ENCODE data around the gene ANGPTL8.

The ANGPTL8 gene

DNA sequence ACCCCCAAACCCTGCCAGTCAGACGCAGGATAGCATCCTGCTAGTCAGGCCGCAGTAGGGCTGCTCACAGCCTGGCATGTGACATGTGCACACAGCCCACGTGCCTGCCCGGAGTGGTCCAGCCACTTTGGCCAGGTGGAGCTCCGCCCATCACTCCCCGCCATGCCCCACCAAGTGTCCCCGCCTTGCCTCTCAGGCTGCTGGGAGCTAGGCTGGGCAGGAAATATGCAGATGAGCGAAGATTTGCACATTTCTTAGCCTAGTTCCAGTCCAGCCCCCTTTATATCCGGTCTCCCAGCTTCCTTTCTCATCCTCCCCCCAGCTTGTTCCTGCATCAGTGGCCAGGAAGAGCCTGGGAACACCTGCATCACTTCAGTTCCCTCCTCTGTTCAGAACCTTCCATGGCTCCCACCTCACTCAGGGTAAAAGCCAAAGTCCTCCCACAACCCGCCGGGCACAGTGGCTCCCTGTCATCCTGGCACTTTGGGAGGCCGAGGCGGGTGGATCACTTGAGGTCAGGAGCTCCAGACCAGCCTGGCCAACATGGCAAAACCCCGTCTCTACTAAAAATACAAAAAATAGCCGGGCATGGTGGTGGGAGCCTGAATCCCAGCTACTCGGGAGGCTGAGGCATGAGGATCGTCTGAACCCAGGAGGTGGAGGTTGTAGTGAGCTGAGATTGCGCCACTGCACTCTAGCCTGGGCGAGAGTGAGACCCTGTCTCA lies 25.2 kb downstream of the ANGPTL8 start:
- DNase-seq, result no peak

DNA sequence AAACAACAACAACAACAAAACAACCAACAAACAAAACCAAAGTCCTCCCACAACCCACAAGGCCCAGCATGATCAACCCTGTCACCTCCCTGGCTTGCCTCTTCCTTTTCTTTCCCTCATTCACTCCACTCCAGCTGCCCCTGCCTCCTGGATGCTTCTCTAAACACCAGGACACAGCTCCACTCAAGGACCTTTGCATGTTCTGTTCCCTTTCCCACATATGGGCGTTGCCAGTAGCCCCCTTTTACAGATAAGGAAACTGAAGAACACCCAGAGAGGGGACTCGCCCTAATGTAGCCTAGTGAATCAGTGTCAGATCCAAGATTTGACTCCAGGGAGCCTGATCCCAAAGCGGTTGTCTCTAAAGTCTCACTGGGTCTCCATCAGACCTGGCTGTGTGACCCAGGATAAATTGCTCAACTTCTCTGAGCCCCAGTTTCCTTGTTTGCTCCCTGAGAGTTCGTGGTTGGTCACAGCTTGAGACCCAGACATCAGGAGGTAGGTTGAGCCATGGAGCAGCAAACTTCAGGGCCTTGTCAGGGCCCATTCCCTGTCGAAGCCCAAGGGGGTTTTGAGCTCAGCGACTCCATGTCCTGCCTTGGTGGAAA lies 25.9 kb downstream of the ANGPTL8 start:
- DNase-seq, result no peak

DNA sequence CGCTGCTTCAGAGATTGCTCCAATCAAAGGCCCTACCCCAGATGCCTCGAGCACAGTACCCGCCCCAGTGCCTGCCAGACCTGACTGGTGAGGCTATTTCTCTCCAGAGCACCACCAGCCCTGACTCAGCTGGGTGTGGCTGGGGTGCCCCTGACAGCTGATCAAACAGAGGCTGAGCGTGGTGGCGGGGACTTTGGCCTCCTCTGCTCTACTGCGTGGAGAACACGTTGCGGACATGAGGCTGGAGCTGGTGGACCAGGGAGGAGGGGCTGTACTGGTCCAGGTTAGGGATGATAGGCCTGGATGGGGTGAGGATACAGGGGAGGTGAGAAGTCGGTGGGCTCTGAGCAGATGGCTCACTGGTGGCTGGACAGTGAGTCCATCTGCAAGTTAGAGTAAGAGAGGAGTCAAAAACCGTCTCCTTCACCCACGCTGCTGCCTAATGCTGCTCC lies 26.4 kb downstream of the ANGPTL8 start:
- DNase-seq, result no peak

DNA sequence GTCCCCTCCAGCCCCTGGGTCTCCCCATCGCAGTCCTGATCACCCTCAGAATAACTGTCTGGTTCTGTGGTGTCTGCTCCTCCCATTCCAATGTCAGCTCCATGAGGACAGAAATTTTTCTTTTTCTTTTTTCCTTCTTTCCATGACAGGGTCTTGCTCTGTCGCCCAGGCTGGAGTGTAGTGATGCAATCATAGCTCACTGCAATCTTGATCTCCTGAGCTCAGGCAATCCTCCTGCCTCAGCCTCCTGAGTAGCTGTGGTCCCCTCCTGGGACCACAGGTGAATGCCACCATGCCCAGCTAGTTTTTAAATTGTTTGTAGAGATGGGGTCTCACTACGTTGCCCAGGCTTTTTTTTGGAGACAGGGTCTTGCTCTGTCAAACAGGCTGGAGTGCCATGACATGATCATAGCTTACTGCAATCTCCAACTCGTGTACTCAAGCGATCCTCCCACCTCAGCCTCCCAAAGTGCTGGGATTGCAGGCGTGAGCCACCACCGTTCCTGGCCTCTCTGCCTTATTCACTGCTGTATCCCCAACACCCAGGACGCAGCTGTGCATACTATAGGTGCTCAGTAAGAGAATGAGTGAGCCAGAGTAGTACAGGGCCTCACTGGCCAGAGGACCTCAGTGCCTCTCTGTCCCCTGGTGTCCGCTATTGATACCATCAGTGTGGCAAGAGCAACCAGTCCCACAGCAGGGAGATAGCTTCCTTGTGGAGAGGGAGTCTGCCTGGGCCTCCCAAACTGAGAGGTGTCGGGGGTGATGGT lies 28.1 kb downstream of the ANGPTL8 start:
- DNase-seq, result no peak

DNA sequence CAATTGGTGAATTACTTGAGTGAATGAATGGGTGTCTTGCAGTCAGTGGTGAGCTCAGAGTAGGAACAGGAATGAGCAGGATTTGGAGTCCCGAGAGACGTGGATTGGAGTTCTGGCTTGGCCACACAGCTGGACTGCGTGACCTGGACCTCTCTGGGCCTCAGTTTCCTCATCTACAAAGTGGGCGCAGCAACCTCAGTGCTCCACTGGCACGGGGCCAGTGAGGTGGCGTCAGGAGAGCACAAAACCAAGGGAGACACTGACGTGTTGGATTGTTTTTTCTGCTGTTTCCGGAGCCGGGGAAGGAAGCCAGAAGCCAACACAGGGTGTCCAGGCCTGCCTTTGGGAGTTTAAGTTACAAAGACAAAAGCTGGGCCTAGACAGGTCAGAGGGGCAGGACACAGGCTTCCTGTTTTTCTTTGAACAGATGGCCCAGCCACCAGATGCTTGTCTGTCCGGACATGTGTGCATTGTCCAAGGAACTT lies 29.4 kb downstream of the ANGPTL8 start:
- DNase-seq, result no peak

DNA sequence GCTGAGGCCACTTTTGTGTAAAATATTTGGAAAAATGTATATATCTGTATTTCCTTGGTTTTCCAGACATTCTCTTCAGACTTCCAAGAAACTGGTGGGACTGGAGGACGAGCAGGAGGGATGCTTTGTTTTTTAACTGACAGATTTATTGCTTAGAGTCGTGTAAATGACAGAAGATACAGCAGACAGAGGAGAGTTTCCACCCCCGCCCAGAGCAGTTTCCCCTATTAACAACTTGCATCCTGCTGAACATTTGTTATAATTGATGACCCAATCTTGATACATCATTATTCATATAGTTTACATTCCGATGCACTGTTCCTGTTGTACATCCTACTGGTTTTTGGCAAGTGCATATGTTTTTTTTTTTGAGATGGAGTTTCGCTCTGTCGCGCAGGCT lies 30.0 kb downstream of the ANGPTL8 start:
- no peak for DNase-seq

DNA sequence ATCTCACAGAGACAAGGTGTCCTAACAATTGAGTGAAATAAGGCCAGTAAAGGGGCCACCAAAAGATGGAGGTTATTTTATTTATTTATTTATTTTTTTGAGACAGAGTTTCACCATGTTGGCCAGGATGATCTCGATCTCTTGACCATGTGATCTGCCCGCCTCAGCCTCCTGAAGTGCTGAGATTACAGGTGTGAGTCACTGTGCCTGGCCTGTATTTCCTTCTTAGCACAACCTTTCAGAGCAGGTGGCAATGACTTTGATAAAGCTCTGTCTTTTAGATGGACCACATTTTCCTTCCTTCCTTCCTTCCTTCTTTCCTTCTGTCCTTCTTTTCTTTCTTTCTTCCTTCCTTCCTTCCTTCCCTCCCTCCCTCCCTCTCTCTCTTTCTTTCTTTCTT lies 33.9 kb downstream of the ANGPTL8 start:
- DNase-seq, result no peak

DNA sequence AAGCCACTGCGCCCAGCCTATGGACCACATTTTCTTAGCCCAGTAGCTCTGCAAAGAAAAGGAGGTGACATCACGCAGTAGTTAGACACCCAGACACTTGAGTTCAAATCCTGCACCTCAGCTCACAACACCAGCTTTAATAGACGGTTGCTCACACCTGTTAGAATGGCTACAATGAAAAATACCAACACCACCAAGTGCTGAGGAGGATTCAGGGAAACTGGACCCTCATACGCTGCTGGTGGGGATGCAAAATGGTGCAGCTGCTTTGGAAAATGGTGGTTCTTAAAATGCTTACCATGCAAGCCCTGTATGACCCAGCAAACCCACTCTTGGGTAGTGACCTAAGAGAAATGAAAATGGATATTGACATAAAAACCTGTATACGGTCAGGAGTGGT lies 34.6 kb downstream of the ANGPTL8 start:
- no peak for DNase-seq

DNA sequence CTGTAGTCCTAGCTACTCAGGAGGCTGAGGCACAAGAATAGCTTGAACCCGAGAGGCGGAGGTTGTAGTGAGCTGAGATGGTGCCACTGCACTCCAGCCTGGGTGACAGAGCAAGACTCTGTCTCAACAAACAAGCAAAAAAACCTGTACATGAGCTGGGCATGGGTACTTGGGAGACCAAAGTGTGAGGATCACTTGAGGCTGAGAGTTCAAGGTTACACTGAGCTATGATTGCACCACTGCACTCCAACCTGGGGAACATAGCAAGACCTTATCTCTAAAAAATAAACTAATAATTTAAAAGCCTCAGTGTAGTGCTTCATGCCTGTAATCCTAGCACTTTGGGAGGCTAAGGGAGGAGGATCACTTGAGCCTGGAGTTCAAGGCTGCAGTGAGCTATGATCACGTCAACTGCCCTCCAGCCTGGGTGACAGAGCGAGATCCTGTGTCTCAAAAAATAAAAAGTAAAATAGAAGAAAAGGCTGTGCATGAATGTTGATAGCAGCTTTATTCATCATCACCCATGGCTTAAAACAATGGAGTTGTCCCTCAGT lies 35.2 kb downstream of the ANGPTL8 start:
- no peak for DNase-seq

DNA sequence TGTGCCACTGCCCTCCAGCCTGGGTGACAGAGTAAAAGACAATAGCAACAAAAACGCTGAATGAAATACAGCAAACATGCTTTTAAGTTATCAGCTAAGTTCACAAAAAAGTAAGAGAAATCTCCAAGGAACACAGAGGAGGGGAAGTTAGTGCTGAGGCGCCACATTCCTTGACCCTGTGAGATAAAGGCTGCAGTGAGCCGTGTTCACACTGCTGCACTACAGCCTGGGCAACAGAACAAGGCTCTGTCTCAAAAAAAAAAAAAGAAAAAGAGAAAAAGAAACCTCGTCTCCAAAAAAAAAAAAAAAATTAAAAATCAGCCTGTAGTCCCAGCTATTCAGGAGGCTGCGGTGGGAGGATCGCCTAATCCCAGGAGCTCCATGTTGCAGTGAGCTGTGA lies 39.3 kb downstream of the ANGPTL8 start:
- DNase-seq, result no peak

DNA sequence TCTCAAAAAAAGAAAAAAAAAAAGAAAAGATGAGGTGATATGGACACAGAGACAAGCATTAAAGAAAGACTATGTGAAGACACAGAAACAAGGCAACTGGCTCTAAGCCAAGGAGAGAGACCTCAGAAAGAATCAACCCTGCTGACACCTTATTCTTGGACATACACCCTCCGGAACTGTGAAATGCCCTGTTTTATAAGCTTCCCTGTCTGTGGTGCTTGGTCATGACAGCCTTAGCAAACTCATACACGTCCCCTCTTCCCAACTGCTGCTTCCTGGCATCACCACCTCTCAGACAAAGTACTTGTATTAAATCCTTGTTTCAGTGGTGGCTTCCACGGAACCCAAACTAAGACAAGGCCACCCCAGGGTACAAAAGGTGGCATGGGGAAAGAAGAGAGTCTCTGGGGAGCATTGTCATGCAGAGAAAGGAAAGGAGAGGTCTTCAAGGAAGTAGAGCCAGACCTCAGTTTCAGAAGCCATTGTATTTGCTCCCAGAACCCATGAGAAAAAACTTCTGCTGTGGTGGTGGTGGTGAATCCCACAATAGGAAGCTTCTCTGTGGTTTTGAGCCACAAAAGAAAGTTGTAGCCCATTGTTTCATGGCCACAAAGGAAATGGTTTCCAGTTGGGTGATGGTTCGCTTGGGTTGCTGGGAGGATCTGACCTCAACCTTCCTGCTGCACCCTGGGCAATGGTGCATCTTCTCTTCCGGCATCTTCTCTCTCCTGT lies 40.3 kb downstream of the ANGPTL8 start:
- peak; percentile 13 for DNase-seq

DNA sequence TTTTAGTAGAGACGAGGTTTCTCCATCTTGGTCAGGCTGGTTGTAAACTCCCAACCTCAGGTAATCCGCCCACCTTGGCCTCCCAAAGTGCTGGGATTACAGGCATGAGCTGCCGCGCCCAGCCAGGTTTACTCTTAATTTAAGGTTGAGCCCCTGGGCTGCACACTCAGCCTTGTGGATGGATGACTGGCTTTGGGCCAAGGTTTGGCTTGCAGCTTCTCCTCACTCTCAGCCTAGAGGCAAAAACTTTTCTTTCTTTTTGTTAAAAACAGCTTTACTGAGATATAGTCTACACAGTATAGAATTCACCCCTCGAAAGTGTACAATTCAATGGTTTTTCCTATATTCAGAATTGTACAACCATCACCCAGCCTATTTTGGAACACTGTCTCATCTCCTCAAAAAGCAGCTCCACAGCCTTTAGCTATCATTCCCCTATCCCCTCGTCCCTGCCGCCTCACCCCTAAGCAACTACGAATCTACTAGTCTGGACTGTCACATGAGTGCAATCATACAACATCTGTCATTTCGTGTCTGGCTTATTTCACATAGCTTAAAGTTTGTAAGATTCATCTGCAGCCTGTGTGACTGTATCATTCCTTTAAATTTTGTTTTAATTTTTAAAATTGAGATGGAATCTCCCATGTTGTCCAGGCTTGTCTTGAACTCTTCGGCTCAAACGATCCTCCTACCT lies 42.1 kb downstream of the ANGPTL8 start:
- DNase-seq, result no peak

DNA sequence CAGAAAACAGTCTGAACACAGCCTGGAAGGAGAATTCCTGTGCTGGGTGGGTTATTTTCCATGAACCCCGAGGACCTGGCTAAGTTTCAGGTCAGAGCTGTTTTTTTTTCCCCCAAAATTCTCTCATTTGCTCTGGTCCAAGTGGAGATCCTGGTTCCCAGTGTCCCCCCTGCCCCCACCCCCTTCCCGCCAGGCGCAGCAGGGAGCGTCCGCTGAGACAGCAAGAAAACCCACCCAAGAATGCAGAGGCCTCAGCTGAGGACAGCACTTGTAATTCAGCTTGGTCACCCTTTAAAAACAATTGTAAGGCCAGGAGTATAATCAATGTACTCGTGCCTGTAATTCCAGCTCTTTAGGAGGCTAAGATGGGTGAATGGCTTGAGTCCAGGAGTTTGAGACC lies 45.1 kb downstream of the ANGPTL8 start:
- no peak for DNase-seq

DNA sequence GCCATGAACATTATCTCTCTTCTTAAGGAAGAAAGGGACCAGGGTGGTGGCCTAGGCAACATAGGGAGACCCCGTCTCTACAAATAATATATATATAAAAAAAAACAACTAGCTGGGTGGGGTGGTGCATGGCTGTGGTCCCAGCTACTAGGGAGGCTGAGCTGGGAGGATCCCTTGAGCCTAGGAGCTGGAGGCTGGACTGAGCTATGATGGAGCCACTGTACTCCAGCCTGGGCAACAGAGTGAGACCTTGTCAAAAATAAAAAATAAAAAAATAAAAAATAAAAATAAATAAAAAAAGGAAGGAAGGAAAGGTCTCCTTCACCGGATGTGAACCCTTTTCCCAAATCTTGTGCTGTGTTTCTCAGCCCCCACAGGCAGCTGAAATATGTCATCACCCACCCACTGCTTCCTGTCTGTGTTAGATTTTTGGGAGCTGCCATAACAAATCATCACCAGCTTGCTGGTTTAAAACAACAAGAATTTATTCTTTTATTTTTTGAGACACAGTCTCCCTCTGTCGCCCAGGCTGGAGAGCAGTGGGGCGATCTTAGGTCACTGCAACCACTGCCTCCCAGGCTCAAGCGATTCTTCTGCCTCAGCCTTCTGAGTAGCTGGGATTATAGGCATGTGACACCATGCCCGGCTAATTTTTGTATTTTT lies 47.0 kb downstream of the ANGPTL8 start:
- DNase-seq, result no peak

DNA sequence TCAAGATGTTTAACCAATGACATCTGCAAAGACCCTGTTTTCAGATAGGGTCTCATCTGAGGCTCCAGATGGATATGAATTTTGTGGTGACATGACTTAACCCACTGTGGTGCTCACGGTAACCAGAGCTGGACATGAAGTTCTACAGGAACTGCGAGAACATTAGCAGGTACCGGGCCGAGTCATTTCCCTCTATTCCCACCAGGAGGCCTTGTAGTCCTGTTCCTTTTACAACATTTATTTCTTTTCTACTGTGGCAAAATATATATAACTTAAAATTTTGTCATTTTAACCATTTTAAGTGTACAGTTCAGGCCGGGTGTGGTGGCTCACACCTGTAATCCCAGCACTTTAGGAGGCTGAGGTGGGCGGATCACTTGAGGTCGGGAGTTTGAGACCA lies 48.9 kb downstream of the ANGPTL8 start:
- no peak for DNase-seq

DNA sequence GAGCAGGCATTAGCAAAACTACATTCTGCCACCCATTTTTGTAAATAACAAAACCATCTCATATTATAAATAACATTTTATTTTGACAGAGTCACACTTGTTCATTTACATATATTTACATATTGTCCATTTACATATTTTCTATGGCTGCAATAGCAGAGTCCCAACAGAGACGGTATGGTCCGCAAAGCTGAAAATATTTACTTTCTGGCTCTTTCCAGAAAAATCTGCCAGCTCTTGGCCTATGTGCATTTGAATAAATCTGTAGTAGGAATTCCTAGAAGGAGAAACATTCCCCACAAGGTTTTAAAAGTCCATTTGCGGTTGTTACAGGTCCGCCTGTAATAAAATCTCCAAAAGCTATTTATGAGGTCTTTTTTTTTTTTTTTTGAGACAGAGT lies 50.8 kb downstream of the ANGPTL8 start:
- DNase-seq, result no peak

DNA sequence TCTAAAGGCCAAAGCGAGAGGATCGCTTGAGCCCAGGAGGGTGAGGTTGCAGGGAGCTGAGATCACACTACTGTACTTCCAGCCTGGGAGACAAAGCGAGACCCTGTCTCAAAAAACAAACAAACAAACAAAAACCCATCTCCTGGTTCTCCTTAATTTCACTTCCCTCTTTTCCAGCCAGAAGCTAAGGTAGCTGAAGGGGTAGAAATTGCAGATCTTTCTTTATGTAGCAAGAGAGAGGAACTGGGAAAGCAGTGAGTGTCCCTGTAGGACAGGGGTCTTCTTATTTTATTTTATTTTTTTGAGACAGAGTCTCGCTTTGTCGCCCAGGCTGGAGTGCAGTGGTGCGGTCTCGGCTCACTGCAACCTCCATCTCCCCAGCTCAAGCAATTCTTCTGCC lies 52.0 kb downstream of the ANGPTL8 start:
- no peak for DNase-seq
